Daoy (cell line): ENCODE measurements around the gene PDIA4. TPM values are rescaled to one million over a fixed set of nuclear protein-coding genes. Genes with fewer than 3 reads are reported as not detected.
"Not testable (repeated sequence)": the region's sequence is repeated elsewhere in the genome, so short reads cannot be mapped to it uniquely, and the experiment has no call there.

Experiments
- DNase-seq: peaks from one replicate; pipeline ENCODE4 v3.0.0-alpha.2; 2015; ENCODE audit warnings: low read depth
- total RNA-seq: library from RNA; depleted of rRNA; stranded (reverse); fragments of >200 nt; shearing (Covaris generic); gene quantifications from 2 replicates; pipeline ENCODE4 v1.2.3, GENCODE V29; 2014

Gene PDIA4
- total RNA-seq, 1 experiment from 2014 or later: 349 TPM

- DNase-seq: no peak
Measured at GRCh38 chr7:149003560-149004305, 24.6 kb downstream of the PDIA4 start.

GRCh38 chr7:149003018-149003417 lies 25.3 kb downstream of the PDIA4 start:
- DNase-seq: no peak

- no peak for DNase-seq
Measured at GRCh38 chr7:149002604-149003003, 25.7 kb downstream of the PDIA4 start.

- no peak for DNase-seq
Measured at GRCh38 chr7:149001427-149002068, 26.8 kb downstream of the PDIA4 start.

- no peak for DNase-seq
Measured at GRCh38 chr7:149000961-149001360, 27.3 kb downstream of the PDIA4 start.

- DNase-seq: no peak
Measured at GRCh38 chr7:148999192-148999591, 29.1 kb downstream of the PDIA4 start.

- no peak for DNase-seq
Measured at GRCh38 chr7:148997497-148997896, 30.8 kb downstream of the PDIA4 start.

- DNase-seq: no peak
Measured at GRCh38 chr7:148994576-148994975, 33.7 kb downstream of the PDIA4 start.

GRCh38 chr7:148993193-148993592 lies 35.1 kb downstream of the PDIA4 start:
- no peak for DNase-seq

GRCh38 chr7:148991536-148991935 lies 36.8 kb downstream of the PDIA4 start:
- DNase-seq: no peak

- peak; percentile 35 for DNase-seq
Measured at GRCh38 chr7:148987751-148988512, 40.4 kb downstream of the PDIA4 start.

- DNase-seq: peak; percentile 94
Measured at GRCh38 chr7:148987010-148987750, 41.1 kb downstream of the PDIA4 start.

- no peak for DNase-seq
Measured at GRCh38 chr7:148986742-148987009, 41.6 kb downstream of the PDIA4 start.

GRCh38 chr7:148983200-148984146 lies 44.8 kb downstream of the PDIA4 start:
- peak; percentile 92 for DNase-seq

GRCh38 chr7:148982654-148983199 lies 45.6 kb downstream of the PDIA4 start:
- DNase-seq: peak; percentile 42

- no peak for DNase-seq
Measured at GRCh38 chr7:148979827-148980226, 48.5 kb downstream of the PDIA4 start.

- not testable (repeated sequence) for DNase-seq
Measured at GRCh38 chr7:148979072-148979471, 49.2 kb downstream of the PDIA4 start.

- no peak for DNase-seq
Measured at GRCh38 chr7:148978091-148978490, 50.2 kb downstream of the PDIA4 start.

- no peak for DNase-seq
Measured at GRCh38 chr7:148975896-148976295, 52.4 kb downstream of the PDIA4 start.

- peak; percentile 61 for DNase-seq
Measured at GRCh38 chr7:148973256-148973655, 55.0 kb downstream of the PDIA4 start.

GRCh38 chr7:148972375-148972774 lies 55.9 kb downstream of the PDIA4 start:
- no peak for DNase-seq
